CD14-positive monocyte (primary cell): ENCODE measurements around the gene OLFML1. TPM values are rescaled to one million over a fixed set of nuclear protein-coding genes. Genes with fewer than 3 reads are reported as not detected.

Source experiments
- DNase-seq, 3 donors: peaks; one replicate each; pipeline ENCODE4 v3.0.0-alpha.2; 2011 to 2022
- H2AFZ ChIP-seq: 2 replicates; pipeline ENCODE4 v1.6.0; 2012; ENCODE audit warnings: mild to moderate bottlenecking, low read depth, low read length, inconsistent platforms; ENCODE audit not compliant: insufficient read depth, poor library complexity, severe bottlenecking
- H3K27ac ChIP-seq, 2 donors: 1 replicate in 1 of 2; 2 replicates in 1 of 2; pipeline ENCODE4 v1.5.1; 2012 to 2013; ENCODE audit warnings: low read length in 2 of 2, control low read depth in 1 of 2, inconsistent platforms in 1 of 2, low read depth in 1 of 2, mild to moderate bottlenecking in 1 of 2
- H3K27me3 ChIP-seq, 2 donors: one replicate each; pipeline versions ENCODE4 v1.6.0 to v1.6.1; 2011 to 2013; ENCODE audit warnings: low read length in 2 of 2; ENCODE audit not compliant: control insufficient read depth in 2 of 2, insufficient read depth in 2 of 2
- H3K36me3 ChIP-seq, 2 donors: replicated peaks in 1 of 2; 1 replicate in 1 of 2; 2 replicates in 1 of 2; pipeline versions ENCODE4 v1.5.1 to v1.6.1; 2012 to 2013; ENCODE audit warnings: low read length in 2 of 2, control low read depth in 1 of 2, inconsistent platforms in 1 of 2, mild to moderate bottlenecking in 1 of 2; ENCODE audit not compliant: insufficient read depth in 2 of 2, control insufficient read depth in 1 of 2
- H3K4me1 ChIP-seq, 2 donors: 1 replicate in 1 of 2; 2 replicates in 1 of 2; pipeline versions ENCODE4 v1.5.1 to v1.6.1; 2012 to 2013; ENCODE audit warnings: low read length in 2 of 2, control low read depth in 1 of 2, inconsistent platforms in 1 of 2, mild to moderate bottlenecking in 1 of 2, moderate library complexity in 1 of 2; ENCODE audit not compliant: insufficient read depth in 2 of 2, control insufficient read depth in 1 of 2
- H3K4me2 ChIP-seq: replicated peaks from 2 replicates; pipeline ENCODE3; 2012; ENCODE audit warnings: low read length, moderate library complexity, mild to moderate bottlenecking; ENCODE audit not compliant: poor library complexity, severe bottlenecking; ENCODE audit errors: extremely low read depth
- H3K4me3 ChIP-seq, 3 experiments: fragments of 200-600 bp in 1 of 3; sonication (generic) in 1 of 3; replicated peaks in 1 of 3; 1 replicate in 2 of 3; 2 replicates in 1 of 3; pipeline ENCODE4 v1.5.1; 2011 to 2013; ENCODE audit warnings: low read length in 3 of 3, mild to moderate bottlenecking in 3 of 3, control low read depth in 2 of 3, low read depth in 2 of 3, inconsistent platforms in 1 of 3, moderate library complexity in 1 of 3
- H3K79me2 ChIP-seq: 2 replicates; pipeline ENCODE4 v1.6.0; 2012; ENCODE audit warnings: mild to moderate bottlenecking, control low read depth, inconsistent platforms, low read length, moderate library complexity; ENCODE audit not compliant: insufficient read depth
- H3K9ac ChIP-seq: 2 replicates; pipeline ENCODE4 v1.6.0; 2017; ENCODE audit warnings: low read length, mild to moderate bottlenecking; ENCODE audit not compliant: insufficient read depth, poor library complexity, severe bottlenecking
- H3K9me3 ChIP-seq, 2 donors: replicated peaks in 1 of 2; 1 replicate in 1 of 2; 2 replicates in 1 of 2; pipeline versions ENCODE4 v1.5.1 to v1.6.1; 2012 to 2013; ENCODE audit warnings: low read length in 2 of 2, control low read depth in 1 of 2; ENCODE audit not compliant: control insufficient read depth in 1 of 2, insufficient read depth in 1 of 2
- H4K20me1 ChIP-seq: 2 replicates; pipeline ENCODE4 v1.6.0; 2012; ENCODE audit warnings: mild to moderate bottlenecking, low read length, control low read depth, moderate library complexity; ENCODE audit not compliant: insufficient read depth
- H3K27ac Mint-ChIP-seq, 7 donors: one replicate each; pipeline ENCODE4 v1.8.0; 2020; ENCODE audit warnings: mild to moderate bottlenecking in 7 of 7, mixed read lengths in 7 of 7, moderate library complexity in 6 of 7, inconsistent platforms in 2 of 7
- H3K27me3 Mint-ChIP-seq, 3 donors: one replicate each; pipeline ENCODE4 v1.8.0; 2021 to 2022; ENCODE audit warnings: low read depth in 3 of 3, mild to moderate bottlenecking in 3 of 3, mixed read lengths in 3 of 3, moderate library complexity in 3 of 3, inconsistent platforms in 1 of 3
- H3K36me3 Mint-ChIP-seq, 2 donors: one replicate each; pipeline ENCODE4 v1.8.0; 2020; ENCODE audit warnings: mixed read lengths in 2 of 2, inconsistent platforms in 1 of 2, mild to moderate bottlenecking in 1 of 2
- H3K4me1 Mint-ChIP-seq: one replicate; pipeline ENCODE4 v1.8.0; 2020; ENCODE audit warnings: mild to moderate bottlenecking, mixed read lengths
- H3K4me3 Mint-ChIP-seq, 2 donors: one replicate each; pipeline ENCODE4 v1.8.0; 2020; ENCODE audit warnings: mild to moderate bottlenecking in 2 of 2, mixed read lengths in 2 of 2, moderate library complexity in 1 of 2
- H3K9me3 Mint-ChIP-seq, 7 donors: one replicate each; pipeline ENCODE4 v1.8.0; 2020 to 2022; ENCODE audit warnings: mixed read lengths in 7 of 7, mild to moderate bottlenecking in 6 of 7, moderate library complexity in 6 of 7, inconsistent platforms in 2 of 7
- WGBS: methylation state at CpG from one replicate; pipeline ENCODE4 v1.1.5; 2013; ENCODE audit warnings: missing lambda C conversion rate; ENCODE audit not compliant: insufficient coverage; 5-methylcytosine and 5-hydroxymethylcytosine counted together
- intact Hi-C, 2 donors: fragments of 100-400 bp; cut with micrococcal nuclease; formaldehyde crosslinking; loops; one replicate each; pipeline versions ENCODE4 v1.15.0 to v1.15.1; 2023
- polyA plus RNA-seq, 3 donors: library from polyadenylated mRNA; depleted of rRNA in 1 of 3; unstranded in 2 of 3; stranded (reverse) in 1 of 3; fragments of 300-500 nt in 2 of 3; fragments of >200 nt in 1 of 3; fragmentation: Illumina TruSeq in 2 of 3; gene quantifications; 1 replicate in 2 of 3; 2 replicates in 1 of 3; pipeline ENCODE4 v1.2.3, GENCODE V29; 2012 to 2021
- TF ChIP-seq, protein P1 (sequence below): fragments of 200-600 bp; IDR thresholded peaks from one replicate; pipeline ENCODE4 v1.8.0; 2022; ENCODE audit warnings: antibody characterized with exemption, mild to moderate bottlenecking

OLFML1 gene
- polyA plus RNA-seq, 3 donors: 0.11 to 0.17 TPM; not detected in 1

DNA sequence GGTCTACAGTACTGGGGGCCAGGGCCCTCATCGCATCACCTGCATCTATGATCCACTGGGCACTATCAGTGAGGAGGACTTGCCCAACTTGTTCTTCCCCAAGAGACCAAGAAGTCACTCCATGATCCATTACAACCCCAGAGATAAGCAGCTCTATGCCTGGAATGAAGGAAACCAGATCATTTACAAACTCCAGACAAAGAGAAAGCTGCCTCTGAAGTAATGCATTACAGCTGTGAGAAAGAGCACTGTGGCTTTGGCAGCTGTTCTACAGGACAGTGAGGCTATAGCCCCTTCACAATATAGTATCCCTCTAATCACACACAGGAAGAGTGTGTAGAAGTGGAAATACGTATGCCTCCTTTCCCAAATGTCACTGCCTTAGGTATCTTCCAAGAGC lies 24.7 kb downstream of the OLFML1 start:
- TF ChIP-seq, protein P1, sequence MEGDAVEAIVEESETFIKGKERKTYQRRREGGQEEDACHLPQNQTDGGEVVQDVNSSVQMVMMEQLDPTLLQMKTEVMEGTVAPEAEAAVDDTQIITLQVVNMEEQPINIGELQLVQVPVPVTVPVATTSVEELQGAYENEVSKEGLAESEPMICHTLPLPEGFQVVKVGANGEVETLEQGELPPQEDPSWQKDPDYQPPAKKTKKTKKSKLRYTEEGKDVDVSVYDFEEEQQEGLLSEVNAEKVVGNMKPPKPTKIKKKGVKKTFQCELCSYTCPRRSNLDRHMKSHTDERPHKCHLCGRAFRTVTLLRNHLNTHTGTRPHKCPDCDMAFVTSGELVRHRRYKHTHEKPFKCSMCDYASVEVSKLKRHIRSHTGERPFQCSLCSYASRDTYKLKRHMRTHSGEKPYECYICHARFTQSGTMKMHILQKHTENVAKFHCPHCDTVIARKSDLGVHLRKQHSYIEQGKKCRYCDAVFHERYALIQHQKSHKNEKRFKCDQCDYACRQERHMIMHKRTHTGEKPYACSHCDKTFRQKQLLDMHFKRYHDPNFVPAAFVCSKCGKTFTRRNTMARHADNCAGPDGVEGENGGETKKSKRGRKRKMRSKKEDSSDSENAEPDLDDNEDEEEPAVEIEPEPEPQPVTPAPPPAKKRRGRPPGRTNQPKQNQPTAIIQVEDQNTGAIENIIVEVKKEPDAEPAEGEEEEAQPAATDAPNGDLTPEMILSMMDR: no peak
- no peaks in the 10 kb centered on the region for H3K9me3 Mint-ChIP-seq
- H3K4me1 Mint-ChIP-seq: peaks cover 32% of the 10 kb centered on the region
- H3K27ac Mint-ChIP-seq: no peak overlapping the region
- no peak overlapping the region for H3K4me3 ChIP-seq
- no CpG with 5 or more reads among the region's 2 CpGs for WGBS
- H3K4me2 ChIP-seq: no peak overlapping the region
- no peak overlapping the region for H2AFZ ChIP-seq
- no peaks in the 10 kb centered on the region for H3K36me3 ChIP-seq
- H3K36me3 Mint-ChIP-seq: peaks cover 5 to 18% of the 10 kb centered on the region in 2 donors
- H3K27me3 ChIP-seq: no peaks in the 10 kb centered on the region
- H3K9me3 ChIP-seq: no peaks in the 10 kb centered on the region
- peaks cover 11% of the 10 kb centered on the region for H3K79me2 ChIP-seq
- H3K4me3 Mint-ChIP-seq: no peak overlapping the region
- intact Hi-C loops: loop anchor here (10.0 kb wide), 3 partner anchors 65 to 85 kb away; no protein-coding TSS in a partner anchor
- no peak for DNase-seq
- H4K20me1 ChIP-seq: peaks cover 4% of the 10 kb centered on the region
- H3K27me3 Mint-ChIP-seq: peaks cover 0 to 13% (median 0%) of the 10 kb centered on the region in 3 donors
- H3K9ac ChIP-seq: no peak overlapping the region
- peaks cover 29 to 36% of the 10 kb centered on the region in 2 donors for H3K4me1 ChIP-seq
- H3K27ac ChIP-seq: no peak overlapping the region

DNA sequence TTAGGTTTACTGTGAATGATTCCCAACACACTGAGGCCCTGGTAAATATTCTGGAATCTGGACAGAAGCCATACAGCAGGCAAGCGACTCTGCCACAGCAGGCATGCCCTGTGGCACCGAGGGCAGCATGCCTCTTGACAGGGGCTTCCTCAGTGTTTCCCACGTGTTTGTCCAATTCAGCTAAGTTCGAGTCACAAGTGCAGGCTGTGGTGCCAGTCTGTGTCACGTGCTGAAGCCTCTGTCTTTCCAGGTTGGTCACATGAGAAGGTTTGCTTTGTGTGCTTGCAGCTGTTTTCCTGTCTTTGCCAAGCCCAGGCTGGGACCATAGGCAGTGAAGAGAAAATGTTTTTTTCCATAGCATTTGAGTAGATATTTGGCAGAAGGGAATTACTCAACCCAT lies 26.1 kb downstream of the OLFML1 start:
- peak overlapping the region in 2 of 7 donors; percentile 42 to 96 for H3K27ac Mint-ChIP-seq
- H3K4me1 ChIP-seq: peaks cover 42 to 51% of the 10 kb centered on the region in 2 donors
- no peak overlapping the region for H3K9ac ChIP-seq
- peaks cover 0 to 7% (median 4%) of the 10 kb centered on the region in 3 donors for H3K27me3 Mint-ChIP-seq
- peaks cover 44% of the 10 kb centered on the region for H3K4me1 Mint-ChIP-seq
- no peak overlapping the region for H3K4me3 ChIP-seq
- H3K9me3 ChIP-seq: no peaks in the 10 kb centered on the region
- H2AFZ ChIP-seq: no peak overlapping the region
- H3K79me2 ChIP-seq: peaks cover 26% of the 10 kb centered on the region
- peaks cover 2 to 23% of the 10 kb centered on the region in 2 donors for H3K36me3 Mint-ChIP-seq
- intact Hi-C loops: loop anchor here (1.0 to 10.0 kb wide), 4 partner anchors 14 to 83 kb away; no protein-coding TSS in a partner anchor
- TF ChIP-seq, protein P1: no peak
- no peaks in the 10 kb centered on the region for H3K36me3 ChIP-seq
- H3K27ac ChIP-seq: no peak overlapping the region
- peak overlapping the region; percentile 36 to 93 for H3K4me3 Mint-ChIP-seq
- no peak overlapping the region for H3K4me2 ChIP-seq
- 9% methylated on average over 5 of the region's 5 CpGs for WGBS
- peak in 2 of 3 donors; percentile 19 to 46 for DNase-seq
- H3K27me3 ChIP-seq: no peaks in the 10 kb centered on the region
- H3K9me3 Mint-ChIP-seq: peaks cover 0 to 2% (median 0%) of the 10 kb centered on the region in 7 donors
- peaks cover 17% of the 10 kb centered on the region for H4K20me1 ChIP-seq
